ENCODE data around the gene PRL. TPM values are rescaled to one million over a fixed set of nuclear protein-coding genes. Genes with fewer than 3 reads are reported as not detected.

PRL gene
- total and polyA plus RNA-seq, 2 of the 8 experiments (the other 6 are each of a cell fraction or from before 2014, with no cell fraction given), result not detected

DNA sequence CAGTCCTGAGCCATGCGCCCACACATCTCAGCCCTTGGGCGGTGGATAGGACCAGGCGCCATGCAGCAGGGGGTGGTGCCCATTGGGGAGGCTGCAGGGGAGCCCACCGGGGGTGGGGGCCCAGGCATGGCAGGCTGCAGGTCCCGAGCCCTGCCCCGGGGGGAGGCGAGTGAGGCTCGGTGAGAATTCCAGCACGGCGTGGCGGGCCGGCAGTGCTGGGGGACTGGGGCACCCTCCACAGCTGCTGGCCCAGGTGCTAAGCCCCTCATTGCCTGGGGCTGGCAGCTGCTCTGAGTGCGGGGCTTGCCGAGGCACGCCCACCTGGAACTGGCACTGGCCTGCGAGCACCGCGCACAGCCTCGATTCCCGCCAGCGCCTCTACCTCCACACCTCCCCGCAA is 21.6 kb upstream of the PRL start:
- DNase-seq (ENCODE audit: low read depth in 1 of 2, low spot score in 2 of 2) (no peak), FAIRE-seq (no peak)
- no peak overlapping the region for H2BK120ac ChIP-seq (replicated peaks; ENCODE audit: low read depth, low read length)
- no peak overlapping the region for H2BK15ac ChIP-seq (ENCODE audit: low read length)
- H3K56ac ChIP-seq (replicated peaks; ENCODE audit: insufficient read length, low read depth, low read length), result no peak overlapping the region
- no peak overlapping the region for H4K91ac ChIP-seq (replicated peaks; ENCODE audit: insufficient read length, low read length)
- ChIA-PET POLR2A (ENCODE audit: partially characterized antibody) (no interaction called here), CTCF (ENCODE audit: partially characterized antibody) (no interaction called here)
- no peak overlapping the region for H2AK5ac ChIP-seq (ENCODE audit: low read depth, low read length)
- H3K79me1 ChIP-seq (ENCODE audit: low read depth, low read length), result no peaks in the 10 kb centered on the region
- H3K23me2 ChIP-seq (ENCODE audit: low read depth, low read length), result no peaks in the 10 kb centered on the region
- no peak overlapping the region for H3K4me3 ChIP-seq (ENCODE audit: extremely low read depth in 1 of 4, insufficient read depth in 2 of 4, low read depth in 3 of 4, low read length in 4 of 4)
- H3K9me3 ChIP-seq (ENCODE audit: insufficient read depth in 2 of 2, low read depth in 1 of 2, low read length in 1 of 2), result peaks cover 14 to 20% of the 10 kb centered on the region in 2 experiments
- H4K8ac ChIP-seq (ENCODE audit: extremely low read depth, insufficient read depth, low read length), result no peak overlapping the region
- H4K5ac ChIP-seq (ENCODE audit: insufficient read length, low read depth, low read length), result no peak overlapping the region
- H3K4ac ChIP-seq (replicated peaks; ENCODE audit: insufficient read length, low read depth, low read length), result no peak overlapping the region
- TF ChIP-seq BACH1 (IDR thresholded peaks at IDR 0.05; ENCODE audit: low read length), result no peak
- TF ChIP-seq TBP (IDR thresholded peaks at IDR 0.05; ENCODE audit: low read depth, low read length), result no peak
- TF ChIP-seq RAD21 (IDR thresholded peaks at IDR 0.05 in 1 of 2, conservative IDR thresholded peaks at IDR 0.05 in 1 of 2; ENCODE audit: low read depth in 2 of 2, low read length in 2 of 2), result no peak
- no peak for TF ChIP-seq FOSL1 (IDR thresholded peaks at IDR 0.05; ENCODE audit: insufficient read depth, low read depth, low read length)
- no peak for TF ChIP-seq CBX8 (IDR thresholded peaks at IDR 0.05; ENCODE audit: borderline replicate concordance, low read depth, low read length)
- TF ChIP-seq, protein P1, sequence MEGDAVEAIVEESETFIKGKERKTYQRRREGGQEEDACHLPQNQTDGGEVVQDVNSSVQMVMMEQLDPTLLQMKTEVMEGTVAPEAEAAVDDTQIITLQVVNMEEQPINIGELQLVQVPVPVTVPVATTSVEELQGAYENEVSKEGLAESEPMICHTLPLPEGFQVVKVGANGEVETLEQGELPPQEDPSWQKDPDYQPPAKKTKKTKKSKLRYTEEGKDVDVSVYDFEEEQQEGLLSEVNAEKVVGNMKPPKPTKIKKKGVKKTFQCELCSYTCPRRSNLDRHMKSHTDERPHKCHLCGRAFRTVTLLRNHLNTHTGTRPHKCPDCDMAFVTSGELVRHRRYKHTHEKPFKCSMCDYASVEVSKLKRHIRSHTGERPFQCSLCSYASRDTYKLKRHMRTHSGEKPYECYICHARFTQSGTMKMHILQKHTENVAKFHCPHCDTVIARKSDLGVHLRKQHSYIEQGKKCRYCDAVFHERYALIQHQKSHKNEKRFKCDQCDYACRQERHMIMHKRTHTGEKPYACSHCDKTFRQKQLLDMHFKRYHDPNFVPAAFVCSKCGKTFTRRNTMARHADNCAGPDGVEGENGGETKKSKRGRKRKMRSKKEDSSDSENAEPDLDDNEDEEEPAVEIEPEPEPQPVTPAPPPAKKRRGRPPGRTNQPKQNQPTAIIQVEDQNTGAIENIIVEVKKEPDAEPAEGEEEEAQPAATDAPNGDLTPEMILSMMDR (IDR thresholded peaks at IDR 0.05; ENCODE audit: control extremely low read depth in 1 of 3, insufficient read depth in 1 of 3, low read depth in 1 of 3, low read length in 3 of 3), result no peak
- no peak for TF ChIP-seq CEBPB (IDR thresholded peaks at IDR 0.05; ENCODE audit: low read depth, low read length)
- TF ChIP-seq, protein P2, sequence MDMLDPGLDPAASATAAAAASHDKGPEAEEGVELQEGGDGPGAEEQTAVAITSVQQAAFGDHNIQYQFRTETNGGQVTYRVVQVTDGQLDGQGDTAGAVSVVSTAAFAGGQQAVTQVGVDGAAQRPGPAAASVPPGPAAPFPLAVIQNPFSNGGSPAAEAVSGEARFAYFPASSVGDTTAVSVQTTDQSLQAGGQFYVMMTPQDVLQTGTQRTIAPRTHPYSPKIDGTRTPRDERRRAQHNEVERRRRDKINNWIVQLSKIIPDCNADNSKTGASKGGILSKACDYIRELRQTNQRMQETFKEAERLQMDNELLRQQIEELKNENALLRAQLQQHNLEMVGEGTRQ (IDR thresholded peaks at IDR 0.05; ENCODE audit: low read length), result no peak
- no peak for TF ChIP-seq NRF1 (IDR thresholded peaks at IDR 0.05; ENCODE audit: low read depth, low read length)
- TF ChIP-seq SP2 (IDR thresholded peaks at IDR 0.05; ENCODE audit: low read length), result no peak
- no peaks in the 10 kb centered on the region for H3K79me2 ChIP-seq (ENCODE audit: control insufficient read depth in 1 of 2, insufficient read depth in 2 of 2, low read length in 2 of 2)
- H3K4me2 ChIP-seq (ENCODE audit: insufficient read depth in 1 of 2, low read depth in 2 of 2, low read length in 2 of 2), result no peak overlapping the region
- no peak overlapping the region for H2AFZ ChIP-seq (ENCODE audit: low read length)
- H4K20me1 ChIP-seq (replicated peaks in 1 of 2; ENCODE audit: control insufficient read depth in 1 of 2, insufficient read depth in 2 of 2, low read length in 2 of 2), result no peaks in the 10 kb centered on the region
- H3K27ac ChIP-seq (ENCODE audit: low read depth, low read length), result no peak overlapping the region
- no peaks in the 10 kb centered on the region for H3K27me3 ChIP-seq (replicated peaks in 1 of 4; ENCODE audit: control insufficient read depth in 3 of 4, extremely low read depth in 1 of 4, insufficient read depth in 3 of 4, low read length in 3 of 4)
- no peak overlapping the region for H2BK12ac ChIP-seq (ENCODE audit: low read depth, low read length)
- H3K18ac ChIP-seq (ENCODE audit: extremely low read depth, low read length), result no peak overlapping the region
- no peak overlapping the region for H3K9ac ChIP-seq (replicated peaks in 1 of 4; ENCODE audit: extremely low read depth in 1 of 4, low read depth in 3 of 4, low read length in 3 of 4)
- H3K14ac ChIP-seq (ENCODE audit: insufficient read length), result no peak overlapping the region
- peaks cover 0 to 2% (median 0%) of the 10 kb centered on the region in 4 experiments; a peak in 1 of 8 replicates for H3K36me3 ChIP-seq (ENCODE audit: control insufficient read depth in 2 of 4, insufficient read depth in 4 of 4, low read length in 3 of 4)
- no peak overlapping the region for H2BK20ac ChIP-seq (ENCODE audit: low read length)
- no peak overlapping the region for H3K23ac ChIP-seq (ENCODE audit: insufficient read length)
- 92% methylated on average over 13 of the region's 22 CpGs; no CpG with 5 or more reads in 1 of the 2 experiments for WGBS, 2 experiments (ENCODE audit: extremely low coverage in 1 of 2, insufficient coverage in 1 of 2, insufficient read length in 1 of 2, insufficient replicate concordance in 2 of 2, low coverage in 1 of 2, low lambda C conversion rate in 2 of 2, missing lambda C conversion rate in 1 of 2)
- no peak overlapping the region for H2BK5ac ChIP-seq (ENCODE audit: low read depth, low read length)
- H3K4me1 ChIP-seq (replicated peaks in 1 of 4; ENCODE audit: control insufficient read depth in 3 of 4, insufficient read depth in 4 of 4, low read length in 3 of 4), result no peaks in the 10 kb centered on the region
